ENCODE results near the gene COQ7. TPM values are rescaled to one million over a fixed set of nuclear protein-coding genes. Genes with fewer than 3 reads are reported as not detected.

COQ7 gene
- total RNA-seq (2022; extraction: Qiagen RNA extraction) = 22.6 to 26.4 TPM (median 23.4 TPM) in 5 replicates

GRCh38 chr16:19067349-19068236, at the start of gene COQ7:
Gene COQ7 (plus strand): TSS chr16:19067614. CDS start chr16:19067665, 51 bp downstream.

GRCh38 chr16:19113577-19114358, 46.4 kb downstream of the COQ7 start, which contains the start of gene ITPRIPL2:
Gene ITPRIPL2 (plus strand): TSS chr16:19113964. CDS start chr16:19114462, 498 bp downstream.

Other genes with a start within 250 kb of the COQ7 start
- 14.4 to 21.4 TPM (median 19.2 TPM) in 5 replicates for gene SMG1, start 141.2 kb upstream of the COQ7 start, total RNA-seq (2022; extraction: Qiagen RNA extraction)
- gene TMC7, start 83.7 kb upstream of the COQ7 start, total RNA-seq (2022; extraction: Qiagen RNA extraction) = 5.3 to 6.6 TPM (median 5.6 TPM) in 5 replicates
- gene ITPRIPL2, start 46.4 kb downstream of the COQ7 start, total RNA-seq (2022; extraction: Qiagen RNA extraction) = 12.8 to 15.9 TPM (median 15.6 TPM) in 5 replicates
- gene SYT17, start 100.6 kb downstream of the COQ7 start, total RNA-seq (2022; extraction: Qiagen RNA extraction) = 10.1 to 12.1 TPM (median 11.8 TPM) in 5 replicates
- gene CLEC19A, start 218.1 kb downstream of the COQ7 start, total RNA-seq (2022; extraction: Qiagen RNA extraction) = 0.08 to 0.37 TPM (median 0.09 TPM) in 5 replicates